ENCODE data around the gene CFAP61.
"Not testable (repeated sequence)": the region's sequence is repeated elsewhere in the genome, so short reads cannot be mapped to it uniquely, and the experiment has no call there.

Gene CFAP61

DNA sequence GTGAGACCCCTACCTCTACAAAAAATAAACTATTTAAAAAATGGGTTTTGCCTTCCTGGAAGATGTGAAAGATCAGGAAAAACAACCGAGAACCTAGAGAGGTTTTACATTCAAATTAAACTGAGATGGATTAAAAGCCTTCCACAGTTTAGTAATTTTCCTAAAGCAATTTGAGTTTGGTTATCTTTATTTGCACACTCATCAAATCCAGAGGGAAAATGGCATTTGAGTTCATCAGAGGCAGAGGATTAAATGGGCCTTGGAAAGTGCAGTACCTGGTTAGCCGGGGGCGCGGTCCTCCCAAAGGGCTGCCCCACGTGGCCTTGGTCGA is 158.6 kb downstream of the CFAP61 start:
- Histone ChIP-seq H3K9ac (ENCODE audit: low read length) (no peak overlapping the region), H3K27ac (ENCODE audit: low read depth, low read length) (no peak overlapping the region), H3K27me3 (ENCODE audit: control insufficient read depth, insufficient read depth, low read length) (no peaks in the 10 kb centered on the region), H3K4me3 (ENCODE audit: low read length) (no peak overlapping the region), H3K4me1 (ENCODE audit: control insufficient read depth, insufficient read depth, low read length) (no peaks in the 10 kb centered on the region), H3K36me3 (ENCODE audit: control insufficient read depth, insufficient read depth, low read length) (no peaks in the 10 kb centered on the region)

DNA sequence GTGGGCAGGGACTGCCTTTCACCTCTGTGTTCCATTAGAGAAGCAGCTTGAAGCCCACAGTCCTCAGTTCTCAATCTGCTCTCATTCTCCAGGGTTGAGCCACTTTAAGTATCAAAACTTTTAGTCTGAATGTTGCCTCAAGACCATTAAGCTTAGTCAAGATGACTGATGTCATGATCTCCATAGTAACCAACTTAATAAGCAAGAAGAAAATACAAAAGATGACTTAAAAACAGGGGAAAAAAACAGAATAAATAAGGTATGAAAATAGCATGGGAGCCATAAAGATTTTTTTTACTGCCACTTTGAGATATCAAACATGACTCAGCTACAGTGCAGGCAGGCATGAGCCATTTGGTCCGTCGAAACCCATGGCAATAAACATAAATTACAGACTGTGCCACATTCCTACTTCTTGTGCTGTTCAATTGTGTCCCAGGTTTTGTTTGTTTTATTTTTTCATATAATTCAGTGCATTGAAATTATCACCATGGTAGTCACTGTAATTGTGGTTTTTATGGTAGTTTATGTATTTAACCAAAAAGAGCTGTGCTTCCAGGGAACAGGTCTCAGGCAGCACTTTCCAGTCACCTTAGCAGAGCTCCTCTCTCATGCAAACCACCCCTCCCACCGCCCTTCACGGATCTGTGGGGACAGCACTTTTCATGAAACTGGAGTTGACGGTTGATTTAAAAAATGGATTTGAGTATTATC is 159.1 kb downstream of the CFAP61 start:
- H3K36me3 ChIP-seq (ENCODE audit: control insufficient read depth, insufficient read depth, low read length) = no peaks in the 10 kb centered on the region
- H3K4me1 ChIP-seq (ENCODE audit: control insufficient read depth, insufficient read depth, low read length) = no peaks in the 10 kb centered on the region
- no peak overlapping the region for H3K4me3 ChIP-seq (ENCODE audit: low read length)
- no peak overlapping the region for H3K27ac ChIP-seq (ENCODE audit: low read depth, low read length)
- no peak overlapping the region for H3K9ac ChIP-seq (ENCODE audit: low read length)
- no peaks in the 10 kb centered on the region for H3K27me3 ChIP-seq (ENCODE audit: control insufficient read depth, insufficient read depth, low read length)

DNA sequence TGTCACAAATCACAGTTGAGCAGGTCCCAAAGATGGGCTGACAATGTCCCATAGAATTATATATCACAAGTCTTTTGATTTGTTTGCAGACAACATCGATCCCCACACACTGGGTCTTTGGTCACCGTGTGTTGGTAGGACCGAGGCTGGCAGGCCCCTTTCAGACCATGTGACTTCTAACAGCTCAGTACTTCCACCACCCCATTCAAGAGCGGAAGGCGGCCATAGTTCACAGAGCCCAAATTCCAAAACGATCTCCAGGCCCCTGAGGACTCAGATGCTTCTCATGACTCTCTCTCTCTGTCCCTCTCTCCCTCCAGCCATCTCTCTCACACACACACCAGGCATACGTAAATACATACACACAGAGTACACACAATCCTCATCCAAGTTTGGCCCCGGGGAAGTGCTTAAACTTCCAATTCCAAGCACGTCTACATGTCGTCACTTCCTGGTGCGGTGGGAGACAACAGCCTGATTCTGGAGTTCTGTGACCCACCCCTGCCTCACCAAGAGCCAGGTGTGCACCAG is 159.7 kb downstream of the CFAP61 start:
- H3K9ac ChIP-seq (ENCODE audit: low read length) = no peak overlapping the region
- H3K4me3 ChIP-seq (ENCODE audit: low read length) = no peak overlapping the region
- no peak overlapping the region for H3K27ac ChIP-seq (ENCODE audit: low read depth, low read length)
- no peaks in the 10 kb centered on the region for H3K27me3 ChIP-seq (ENCODE audit: control insufficient read depth, insufficient read depth, low read length)
- no peaks in the 10 kb centered on the region for H3K36me3 ChIP-seq (ENCODE audit: control insufficient read depth, insufficient read depth, low read length)
- no peaks in the 10 kb centered on the region for H3K4me1 ChIP-seq (ENCODE audit: control insufficient read depth, insufficient read depth, low read length)

DNA sequence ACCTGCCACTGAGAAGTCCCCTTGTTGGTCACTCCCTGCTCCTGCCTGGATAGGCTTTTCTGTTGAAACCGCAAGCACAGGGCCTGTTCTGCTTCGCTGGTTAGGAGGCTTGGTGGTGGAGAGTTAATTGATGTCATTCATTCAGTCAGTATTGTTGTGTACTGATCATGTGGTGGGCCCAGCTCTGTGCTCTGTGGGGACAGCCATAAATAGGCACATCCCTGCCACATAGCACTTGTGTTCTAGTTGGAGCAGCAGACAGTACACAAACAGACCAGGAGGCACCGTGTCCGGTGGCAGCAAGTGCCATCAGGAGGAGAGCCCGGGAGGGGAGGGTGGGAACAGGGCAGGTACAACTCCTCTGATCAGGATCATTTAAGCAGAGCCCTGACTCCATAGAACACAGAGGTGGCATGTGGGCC is 160.4 kb downstream of the CFAP61 start:
- Histone ChIP-seq H3K27ac (ENCODE audit: low read depth, low read length) (no peak overlapping the region), H3K36me3 (ENCODE audit: control insufficient read depth, insufficient read depth, low read length) (no peaks in the 10 kb centered on the region), H3K9ac (ENCODE audit: low read length) (no peak overlapping the region), H3K4me1 (ENCODE audit: control insufficient read depth, insufficient read depth, low read length) (no peaks in the 10 kb centered on the region), H3K27me3 (ENCODE audit: control insufficient read depth, insufficient read depth, low read length) (no peaks in the 10 kb centered on the region), H3K4me3 (ENCODE audit: low read length) (no peak overlapping the region)

- H3K4me1 ChIP-seq (ENCODE audit: control insufficient read depth, insufficient read depth, low read length) = no peaks in the 10 kb centered on the region
- H3K36me3 ChIP-seq (ENCODE audit: control insufficient read depth, insufficient read depth, low read length) = no peaks in the 10 kb centered on the region
- no peak overlapping the region for H3K9ac ChIP-seq (ENCODE audit: low read length)
- no peaks in the 10 kb centered on the region for H3K27me3 ChIP-seq (ENCODE audit: control insufficient read depth, insufficient read depth, low read length)
- no peak overlapping the region for H3K4me3 ChIP-seq (ENCODE audit: low read length)
- no peak overlapping the region for H3K27ac ChIP-seq (ENCODE audit: low read depth, low read length)
Observed at GRCh38 chr20:20213526-20214121, 161.3 kb downstream of the CFAP61 start.

DNA sequence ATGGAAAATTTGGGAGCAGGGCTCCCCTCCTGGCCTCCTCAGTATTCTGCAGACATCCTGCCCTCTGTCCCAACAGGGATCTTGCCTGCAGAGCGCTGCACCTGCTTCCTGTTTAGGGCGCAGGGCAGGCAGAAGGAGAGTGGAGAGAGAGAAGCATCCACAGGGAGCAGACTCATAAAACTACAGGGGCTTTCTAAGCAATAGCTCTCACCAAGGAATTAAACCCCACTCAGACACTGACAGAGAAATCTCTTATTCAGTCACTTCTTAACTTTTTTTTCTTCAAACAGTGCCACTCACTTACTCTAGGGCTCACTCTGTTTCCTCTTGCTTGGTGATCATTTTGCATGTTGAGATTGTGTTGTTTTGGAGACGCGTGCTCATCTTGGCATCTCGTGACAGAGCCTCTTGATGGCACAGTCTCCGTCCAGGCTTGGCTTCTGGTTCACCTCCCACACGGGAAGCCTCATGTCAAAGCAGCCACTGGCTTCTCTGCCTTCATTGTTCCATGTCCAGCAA is 162.5 kb downstream of the CFAP61 start:
- H3K27ac ChIP-seq (ENCODE audit: low read depth, low read length) = no peak overlapping the region
- H3K27me3 ChIP-seq (ENCODE audit: control insufficient read depth, insufficient read depth, low read length) = no peaks in the 10 kb centered on the region
- no peak overlapping the region for H3K9ac ChIP-seq (ENCODE audit: low read length)
- H3K4me1 ChIP-seq (ENCODE audit: control insufficient read depth, insufficient read depth, low read length) = no peaks in the 10 kb centered on the region
- no peak overlapping the region for H3K4me3 ChIP-seq (ENCODE audit: low read length)
- H3K36me3 ChIP-seq (ENCODE audit: control insufficient read depth, insufficient read depth, low read length) = no peaks in the 10 kb centered on the region

GRCh38 chr20:20215976-20216727 is 163.8 kb downstream of the CFAP61 start:
- H3K4me1 ChIP-seq (ENCODE audit: control insufficient read depth, insufficient read depth, low read length) = no peaks in the 10 kb centered on the region
- no peaks in the 10 kb centered on the region for H3K27me3 ChIP-seq (ENCODE audit: control insufficient read depth, insufficient read depth, low read length)
- no peak overlapping the region for H3K4me3 ChIP-seq (ENCODE audit: low read length)
- H3K36me3 ChIP-seq (ENCODE audit: control insufficient read depth, insufficient read depth, low read length) = no peaks in the 10 kb centered on the region
- H3K9ac ChIP-seq (ENCODE audit: low read length) = no peak overlapping the region
- no peak overlapping the region for H3K27ac ChIP-seq (ENCODE audit: low read depth, low read length)

DNA sequence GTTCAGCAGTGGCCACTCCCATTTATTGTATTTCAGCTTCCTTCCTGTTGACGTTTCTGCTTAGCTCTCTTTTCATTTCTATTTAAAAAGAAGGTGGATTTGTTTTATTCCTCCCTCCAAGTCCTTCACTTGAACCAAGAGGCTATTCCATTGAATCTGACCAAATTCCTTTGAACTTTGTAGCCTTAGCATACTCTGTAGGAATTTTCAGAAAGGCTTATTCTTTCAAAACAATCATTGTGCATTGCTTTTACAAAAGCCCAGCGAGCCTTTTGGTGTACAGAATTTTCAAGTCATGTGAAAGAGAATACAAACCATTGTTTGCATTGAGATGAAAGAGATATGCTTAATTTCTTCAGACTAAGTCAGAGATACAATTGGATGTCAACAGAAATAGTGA is 164.6 kb downstream of the CFAP61 start:
- no peak overlapping the region for H3K4me3 ChIP-seq (ENCODE audit: low read length)
- no peak overlapping the region for H3K27ac ChIP-seq (ENCODE audit: low read depth, low read length)
- H3K9ac ChIP-seq (ENCODE audit: low read length) = no peak overlapping the region
- no peaks in the 10 kb centered on the region for H3K27me3 ChIP-seq (ENCODE audit: control insufficient read depth, insufficient read depth, low read length)
- no peaks in the 10 kb centered on the region for H3K36me3 ChIP-seq (ENCODE audit: control insufficient read depth, insufficient read depth, low read length)
- H3K4me1 ChIP-seq (ENCODE audit: control insufficient read depth, insufficient read depth, low read length) = no peaks in the 10 kb centered on the region

- no peak overlapping the region for H3K4me3 ChIP-seq (ENCODE audit: low read length)
- H3K27me3 ChIP-seq (ENCODE audit: control insufficient read depth, insufficient read depth, low read length) = no peaks in the 10 kb centered on the region
- H3K4me1 ChIP-seq (ENCODE audit: control insufficient read depth, insufficient read depth, low read length) = no peaks in the 10 kb centered on the region
- H3K36me3 ChIP-seq (ENCODE audit: control insufficient read depth, insufficient read depth, low read length) = no peaks in the 10 kb centered on the region
- no peak overlapping the region for H3K27ac ChIP-seq (ENCODE audit: low read depth, low read length)
- no peak overlapping the region for H3K9ac ChIP-seq (ENCODE audit: low read length)
Observed at GRCh38 chr20:20217621-20218020, 165.3 kb downstream of the CFAP61 start.

DNA sequence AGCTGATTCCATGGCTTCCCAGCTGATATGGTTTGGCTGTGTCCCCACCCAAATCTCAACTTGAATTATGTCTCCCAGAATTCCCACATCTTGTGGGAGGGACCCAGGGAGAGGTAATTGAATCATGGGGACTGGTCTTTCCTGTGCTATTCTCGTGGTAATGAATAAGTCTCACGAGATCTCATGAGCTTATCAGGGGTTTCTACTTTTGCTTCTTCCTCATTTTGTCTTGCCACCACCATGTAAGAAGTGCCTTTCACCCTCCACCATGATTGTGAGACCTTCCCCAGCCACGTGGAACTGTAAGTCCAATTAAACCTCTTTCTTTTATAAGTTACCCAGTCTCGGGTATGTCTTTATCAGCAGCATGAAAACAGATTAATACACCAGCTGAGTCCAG is 165.8 kb downstream of the CFAP61 start:
- H3K27ac ChIP-seq (ENCODE audit: low read depth, low read length); H3K4me3 ChIP-seq (ENCODE audit: low read length); H3K9ac ChIP-seq (ENCODE audit: low read length); H3K36me3 ChIP-seq (ENCODE audit: control insufficient read depth, insufficient read depth, low read length); H3K27me3 ChIP-seq (ENCODE audit: control insufficient read depth, insufficient read depth, low read length); H3K4me1 ChIP-seq (ENCODE audit: control insufficient read depth, insufficient read depth, low read length): not testable (repeated sequence)

- H3K36me3 ChIP-seq (ENCODE audit: control insufficient read depth, insufficient read depth, low read length) = no peaks in the 10 kb centered on the region
- H3K27me3 ChIP-seq (ENCODE audit: control insufficient read depth, insufficient read depth, low read length) = no peaks in the 10 kb centered on the region
- no peak overlapping the region for H3K27ac ChIP-seq (ENCODE audit: low read depth, low read length)
- no peak overlapping the region for H3K9ac ChIP-seq (ENCODE audit: low read length)
- no peaks in the 10 kb centered on the region for H3K4me1 ChIP-seq (ENCODE audit: control insufficient read depth, insufficient read depth, low read length)
- H3K4me3 ChIP-seq (ENCODE audit: low read length) = no peak overlapping the region
Observed at GRCh38 chr20:20219016-20219415, 166.7 kb downstream of the CFAP61 start.

DNA sequence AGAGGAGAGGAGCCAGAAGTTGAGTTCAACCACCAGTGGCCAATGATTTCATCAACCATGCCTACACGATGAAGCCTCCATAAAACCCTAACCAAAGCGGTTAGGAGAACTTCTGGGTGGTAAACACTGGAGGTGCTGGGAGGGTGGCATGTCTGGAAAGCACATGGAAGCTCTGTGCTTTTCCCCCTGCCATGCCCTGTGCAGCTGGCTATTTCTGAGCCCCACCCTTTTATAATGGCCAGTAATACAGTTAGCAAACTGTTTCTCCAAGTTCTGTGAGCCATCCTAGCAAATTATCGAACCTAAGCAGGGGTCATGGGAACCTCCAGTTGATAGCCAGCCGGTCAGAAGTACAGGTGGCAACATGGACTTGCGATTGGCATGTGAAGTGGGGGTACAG is 167.8 kb downstream of the CFAP61 start:
- H3K9ac ChIP-seq (ENCODE audit: low read length) = no peak overlapping the region
- no peak overlapping the region for H3K27ac ChIP-seq (ENCODE audit: low read depth, low read length)

More for the DNA sequence above, 167.8 kb downstream of the CFAP61 start:
- Histone ChIP-seq H3K36me3 (ENCODE audit: control insufficient read depth, insufficient read depth, low read length) (no peaks in the 10 kb centered on the region), H3K27me3 (ENCODE audit: control insufficient read depth, insufficient read depth, low read length) (no peaks in the 10 kb centered on the region), H3K4me1 (ENCODE audit: control insufficient read depth, insufficient read depth, low read length) (no peaks in the 10 kb centered on the region), H3K4me3 (ENCODE audit: low read length) (no peak overlapping the region)
